NB4 (cell line): ENCODE results near the gene CDK14.

Experiments
- MYC ChIP-seq: IDR thresholded peaks from 2 replicates; pipeline ENCODE4 v1.6.1; 2011; ENCODE audit warnings: low read depth, low read length
- POLR2A ChIP-seq: IDR thresholded peaks from 2 replicates; pipeline ENCODE4 v1.6.1; 2011; ENCODE audit warnings: mild to moderate bottlenecking; ENCODE audit not compliant: insufficient read length; ENCODE audit errors: extremely low read depth
- TF ChIP-seq, protein P1 (sequence below): IDR thresholded peaks from one replicate; pipeline ENCODE4 v1.5.1; 2012; ENCODE audit warnings: low read depth, low read length
- TF ChIP-seq, protein P2 (sequence below): IDR thresholded peaks from 2 replicates; pipeline ENCODE4 v1.6.1; 2011; ENCODE audit warnings: low read depth, low read length

DNA sequence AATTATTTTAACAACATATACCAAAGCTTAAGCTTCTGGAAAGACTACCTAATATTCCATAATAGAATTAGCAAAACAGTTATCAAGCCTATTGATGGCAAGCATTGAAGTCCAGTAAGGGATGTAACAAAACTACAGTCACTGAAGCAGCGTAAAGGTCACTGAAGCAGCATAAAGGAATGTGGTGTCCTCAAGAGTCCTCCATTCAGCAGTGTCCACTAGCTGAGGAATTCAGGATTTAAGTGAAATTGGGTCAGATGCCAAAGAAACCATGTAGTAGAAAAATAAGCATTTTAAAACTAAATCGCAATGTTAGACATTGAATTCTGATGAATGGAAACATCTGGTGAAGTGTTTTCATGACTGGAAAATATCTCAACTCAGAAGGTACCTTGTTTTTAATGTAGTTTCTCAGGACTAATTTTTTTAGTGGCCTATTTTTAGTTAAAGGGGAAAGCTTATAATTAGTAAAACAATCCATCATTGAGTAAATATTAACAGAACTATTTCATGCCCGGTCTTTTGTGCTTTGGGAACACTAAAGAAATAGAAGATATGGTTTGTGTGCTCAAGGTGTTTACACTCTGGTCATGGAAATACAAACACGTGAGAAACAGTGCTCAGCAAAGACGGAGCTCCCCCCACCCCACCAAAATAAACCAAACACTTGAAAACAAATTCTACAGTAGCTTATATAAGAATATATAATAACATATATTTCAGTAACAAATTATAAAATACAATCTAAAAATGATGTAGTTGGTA is 121.4 kb downstream of the CDK14 start:
- TF ChIP-seq, protein P1, sequence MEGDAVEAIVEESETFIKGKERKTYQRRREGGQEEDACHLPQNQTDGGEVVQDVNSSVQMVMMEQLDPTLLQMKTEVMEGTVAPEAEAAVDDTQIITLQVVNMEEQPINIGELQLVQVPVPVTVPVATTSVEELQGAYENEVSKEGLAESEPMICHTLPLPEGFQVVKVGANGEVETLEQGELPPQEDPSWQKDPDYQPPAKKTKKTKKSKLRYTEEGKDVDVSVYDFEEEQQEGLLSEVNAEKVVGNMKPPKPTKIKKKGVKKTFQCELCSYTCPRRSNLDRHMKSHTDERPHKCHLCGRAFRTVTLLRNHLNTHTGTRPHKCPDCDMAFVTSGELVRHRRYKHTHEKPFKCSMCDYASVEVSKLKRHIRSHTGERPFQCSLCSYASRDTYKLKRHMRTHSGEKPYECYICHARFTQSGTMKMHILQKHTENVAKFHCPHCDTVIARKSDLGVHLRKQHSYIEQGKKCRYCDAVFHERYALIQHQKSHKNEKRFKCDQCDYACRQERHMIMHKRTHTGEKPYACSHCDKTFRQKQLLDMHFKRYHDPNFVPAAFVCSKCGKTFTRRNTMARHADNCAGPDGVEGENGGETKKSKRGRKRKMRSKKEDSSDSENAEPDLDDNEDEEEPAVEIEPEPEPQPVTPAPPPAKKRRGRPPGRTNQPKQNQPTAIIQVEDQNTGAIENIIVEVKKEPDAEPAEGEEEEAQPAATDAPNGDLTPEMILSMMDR, result no peak
- no peak for TF ChIP-seq POLR2A
- TF ChIP-seq MYC, result no peak
- TF ChIP-seq, protein P2, sequence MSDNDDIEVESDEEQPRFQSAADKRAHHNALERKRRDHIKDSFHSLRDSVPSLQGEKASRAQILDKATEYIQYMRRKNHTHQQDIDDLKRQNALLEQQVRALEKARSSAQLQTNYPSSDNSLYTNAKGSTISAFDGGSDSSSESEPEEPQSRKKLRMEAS, result no peak
